ENCODE measurements around the gene SEC14L5. TPM values are rescaled to one million over a fixed set of nuclear protein-coding genes. Genes with fewer than 3 reads are reported as not detected.

The SEC14L5 gene
- polyA plus RNA-seq, 1 donor from 2014 or later, result 0.43 TPM

- Histone ChIP-seq H3K79me2 (replicated peaks; ENCODE audit: insufficient read depth, low read length) (no peaks in the 10 kb centered on the region), H3K9me3 (ENCODE audit: low read length) (no peaks in the 10 kb centered on the region), H3F3A (ENCODE audit: insufficient read depth, low read length, poor library complexity, severe bottlenecking) (no peaks in the 10 kb centered on the region), H3K27ac (ENCODE audit: low read length) (no peak overlapping the region), H4K20me1 (ENCODE audit: insufficient read depth) (no peaks in the 10 kb centered on the region), H3K9me2 (ENCODE audit: insufficient read depth, low read length) (no peaks in the 10 kb centered on the region), H3K9ac (ENCODE audit: low read length) (no peak overlapping the region), H3K27me3 (ENCODE audit: insufficient read depth, low read depth, low read length) (no peaks in the 10 kb centered on the region), H3K36me3 (ENCODE audit: insufficient read depth, low read length) (no peaks in the 10 kb centered on the region), H2AFZ (ENCODE audit: low read depth, low read length) (no peak overlapping the region), H3K4me3 (ENCODE audit: low read length) (no peak overlapping the region), H3K4me2 (ENCODE audit: low read length) (no peak overlapping the region)
- TF ChIP-seq RAD21 (conservative IDR thresholded peaks at IDR 0.05), result no peak
- no peak for TF ChIP-seq EP300 (conservative IDR thresholded peaks at IDR 0.05; ENCODE audit: poor library complexity, severe bottlenecking)
- TF ChIP-seq SMC3 (conservative IDR thresholded peaks at IDR 0.05; ENCODE audit: poor library complexity), result no peak
- TF ChIP-seq REST (IDR thresholded peaks at IDR 0.05; ENCODE audit: borderline replicate concordance), result no peak
- no peak for TF ChIP-seq CTCF (IDR thresholded peaks at IDR 0.05; ENCODE audit: poor library complexity, severe bottlenecking)
- TF ChIP-seq EZH2 (IDR thresholded peaks at IDR 0.05; ENCODE audit: borderline replicate concordance, insufficient read depth, low read length, poor library complexity, severe bottlenecking), result no peak
- TF ChIP-seq MXI1 (conservative IDR thresholded peaks at IDR 0.05; ENCODE audit: poor library complexity, severe bottlenecking), result no peak
- no peak for TF ChIP-seq TAF1 (IDR thresholded peaks at IDR 0.05; ENCODE audit: low read depth)
- TF ChIP-seq POLR2AphosphoS5 (IDR thresholded peaks at IDR 0.05), result no peak
Measured at GRCh38 chr16:5006348-5007193, 48.4 kb downstream of the SEC14L5 start.

- Histone ChIP-seq H3K9me2 (ENCODE audit: insufficient read depth, low read length) (no peaks in the 10 kb centered on the region), H3K9ac (ENCODE audit: low read length) (no peak overlapping the region), H3K9me3 (ENCODE audit: low read length) (no peaks in the 10 kb centered on the region), H2AFZ (ENCODE audit: low read depth, low read length) (no peak overlapping the region), H3K79me2 (replicated peaks; ENCODE audit: insufficient read depth, low read length) (no peaks in the 10 kb centered on the region), H3F3A (ENCODE audit: insufficient read depth, low read length, poor library complexity, severe bottlenecking) (no peaks in the 10 kb centered on the region), H3K4me2 (ENCODE audit: low read length) (no peak overlapping the region), H3K4me3 (ENCODE audit: low read length) (no peak overlapping the region), H3K27ac (ENCODE audit: low read length) (no peak overlapping the region), H4K20me1 (ENCODE audit: insufficient read depth) (no peaks in the 10 kb centered on the region), H3K36me3 (ENCODE audit: insufficient read depth, low read length) (no peaks in the 10 kb centered on the region), H3K27me3 (ENCODE audit: insufficient read depth, low read depth, low read length) (no peaks in the 10 kb centered on the region)
- no peak for TF ChIP-seq RAD21 (conservative IDR thresholded peaks at IDR 0.05)
- TF ChIP-seq CTCF (IDR thresholded peaks at IDR 0.05; ENCODE audit: poor library complexity, severe bottlenecking), result no peak
- TF ChIP-seq TAF1 (IDR thresholded peaks at IDR 0.05; ENCODE audit: low read depth), result no peak
- no peak for TF ChIP-seq POLR2AphosphoS5 (IDR thresholded peaks at IDR 0.05)
- no peak for TF ChIP-seq SMC3 (conservative IDR thresholded peaks at IDR 0.05; ENCODE audit: poor library complexity)
- TF ChIP-seq REST (IDR thresholded peaks at IDR 0.05; ENCODE audit: borderline replicate concordance), result no peak
- no peak for TF ChIP-seq MXI1 (conservative IDR thresholded peaks at IDR 0.05; ENCODE audit: poor library complexity, severe bottlenecking)
- TF ChIP-seq EP300 (conservative IDR thresholded peaks at IDR 0.05; ENCODE audit: poor library complexity, severe bottlenecking), result no peak
- TF ChIP-seq EZH2 (IDR thresholded peaks at IDR 0.05; ENCODE audit: borderline replicate concordance, insufficient read depth, low read length, poor library complexity, severe bottlenecking), result no peak
Measured at GRCh38 chr16:5007256-5007655, 49.1 kb downstream of the SEC14L5 start.

Measured in neural cell (in vitro differentiated cells).